HG02970 (cell line): ENCODE results near the gene RABL6.
"Not testable (repeated sequence)": the region's sequence is repeated elsewhere in the genome, so short reads cannot be mapped to it uniquely, and the experiment has no call there.

Experiments
- ATAC-seq: cut with Tn5 transposase; IDR thresholded peaks from one replicate; pipeline ENCODE4 v1.9.1; 2021; ENCODE audit warnings: mild to moderate bottlenecking, moderate library complexity, moderate number of reproducible peaks; ENCODE audit not compliant: unreplicated experiment, low FRiP score

Gene RABL6

DNA sequence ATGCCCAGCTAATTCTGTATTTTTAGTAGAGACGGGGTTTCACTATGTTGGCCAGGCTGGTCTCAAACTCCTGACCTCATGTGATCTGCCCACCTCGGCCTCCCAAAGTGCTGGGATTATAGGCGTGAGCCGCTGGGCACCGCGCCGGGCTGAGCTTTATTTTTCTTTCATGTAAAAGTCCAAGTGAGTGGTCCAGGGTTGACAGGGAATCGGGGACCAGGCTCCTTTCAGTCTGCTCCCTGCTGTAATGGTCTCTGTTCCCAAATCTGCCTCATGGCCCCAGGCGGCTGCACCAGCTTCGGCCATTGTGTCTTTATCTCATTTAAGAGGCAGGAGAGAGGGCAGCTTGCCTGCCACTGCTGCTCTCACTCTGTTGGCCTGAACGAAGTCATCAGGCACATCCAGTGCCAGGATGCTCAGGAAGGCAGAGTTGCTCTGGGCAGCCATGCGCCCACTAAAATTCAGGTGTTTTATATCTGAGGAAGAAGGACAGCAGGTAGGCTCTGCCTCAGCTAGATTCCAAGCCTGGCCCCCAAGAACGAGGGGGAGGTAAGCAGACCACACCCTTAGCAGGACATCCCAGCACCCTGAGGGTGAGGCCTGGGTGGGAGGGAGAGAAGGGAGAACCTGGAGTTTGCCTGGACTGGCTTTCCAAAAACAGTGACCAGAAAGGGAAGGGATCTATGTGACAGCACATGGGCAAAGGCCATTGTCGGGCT is 13.3 kb upstream of the RABL6 start:
- ATAC-seq: no peak

DNA sequence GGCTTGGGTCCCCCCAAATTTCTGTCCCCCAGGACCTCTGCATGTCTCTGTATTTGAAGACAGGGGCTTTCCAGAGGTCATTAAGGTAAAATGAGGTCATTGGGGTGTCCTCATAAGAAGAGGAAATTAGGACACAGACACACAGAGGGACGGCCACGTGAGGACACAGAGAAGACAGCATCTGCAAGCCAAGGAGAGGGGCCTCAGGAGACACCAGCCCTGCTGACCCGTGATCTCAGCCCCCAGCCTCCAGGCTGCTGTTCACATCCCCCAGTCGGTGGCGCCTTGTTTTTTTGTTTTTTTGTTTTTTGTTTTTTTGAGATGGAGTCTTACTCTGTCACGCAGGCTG is 12.8 kb upstream of the RABL6 start:
- no peak for ATAC-seq

DNA sequence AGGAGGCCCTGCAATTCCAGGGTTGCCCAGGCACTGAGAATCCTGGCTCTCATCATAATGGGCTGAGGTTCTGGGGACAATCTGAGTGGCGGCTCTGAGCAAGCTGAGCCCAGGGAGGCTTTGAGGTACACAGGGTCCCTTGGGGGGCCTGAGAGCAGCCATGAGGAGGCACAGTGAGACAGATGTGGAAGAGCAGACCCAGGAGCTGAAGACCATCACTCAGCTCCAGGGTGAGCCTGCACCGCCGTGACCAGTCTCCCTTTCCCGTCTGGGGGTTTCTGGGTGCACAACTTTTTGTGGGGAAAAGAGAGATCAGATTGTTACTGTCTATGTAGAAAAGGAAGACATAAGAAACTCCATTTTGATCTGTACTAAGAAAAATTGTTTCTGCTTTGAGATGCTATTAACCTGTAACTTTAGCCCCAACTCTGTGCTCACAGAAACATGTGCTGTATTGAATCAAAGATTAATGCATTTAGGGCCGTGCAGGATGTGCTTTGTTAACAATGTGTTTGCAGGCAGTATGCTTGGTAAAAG is 11.4 kb upstream of the RABL6 start, which contains the start of gene CCDC183:
TSS of gene CCDC183 (plus strand) at position 101 of the 537 bp plus-strand sequence. CDS start at position 161, 60 bp downstream.
- ATAC-seq: no peak

DNA sequence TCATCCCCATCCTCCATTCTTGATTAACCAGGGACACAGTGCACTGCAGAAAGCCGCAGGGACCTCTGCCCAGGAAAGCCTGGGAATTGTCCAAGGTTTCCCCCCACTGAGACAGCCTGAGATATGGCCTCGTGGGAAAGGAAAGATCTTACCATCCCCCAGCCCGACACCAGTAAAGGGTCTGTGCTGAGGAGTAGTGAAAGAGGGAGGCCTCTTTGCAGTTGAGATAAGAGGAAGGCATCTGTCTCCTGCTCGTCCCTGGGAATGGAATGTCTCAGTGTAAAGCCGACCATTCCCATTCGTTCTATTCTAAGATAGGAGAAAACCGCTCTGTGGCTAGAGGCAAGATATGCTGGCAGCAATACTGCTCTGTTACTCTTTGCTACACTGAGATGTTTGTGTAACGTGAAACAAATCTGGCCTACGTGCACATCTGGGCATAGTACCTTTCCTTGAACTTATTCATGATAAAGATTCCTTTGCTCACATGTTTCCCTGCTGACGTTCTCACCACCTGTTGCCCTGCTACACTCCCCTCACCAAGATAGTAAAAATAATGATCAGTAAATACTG is 10.9 kb upstream of the RABL6 start:
- not testable (repeated sequence) for ATAC-seq

DNA sequence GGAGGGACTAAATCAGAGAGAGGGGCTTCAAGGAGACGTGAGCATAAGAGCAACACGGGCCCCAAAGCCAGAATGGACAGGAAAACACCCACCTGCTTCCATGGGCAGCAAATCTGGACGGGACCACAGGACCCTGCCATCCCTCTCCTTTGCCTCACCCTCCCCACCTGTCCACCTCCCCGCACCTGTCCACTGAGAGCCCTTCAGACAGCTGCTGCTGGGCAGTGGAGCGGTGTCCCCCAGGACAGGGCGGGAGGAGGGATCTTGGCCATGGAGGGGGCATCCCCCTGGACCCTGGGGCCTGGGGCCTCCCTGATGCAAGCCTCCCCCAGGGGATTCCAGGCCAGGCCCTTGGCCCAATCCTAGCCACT is 9.1 kb upstream of the RABL6 start:
- ATAC-seq: no peak

DNA sequence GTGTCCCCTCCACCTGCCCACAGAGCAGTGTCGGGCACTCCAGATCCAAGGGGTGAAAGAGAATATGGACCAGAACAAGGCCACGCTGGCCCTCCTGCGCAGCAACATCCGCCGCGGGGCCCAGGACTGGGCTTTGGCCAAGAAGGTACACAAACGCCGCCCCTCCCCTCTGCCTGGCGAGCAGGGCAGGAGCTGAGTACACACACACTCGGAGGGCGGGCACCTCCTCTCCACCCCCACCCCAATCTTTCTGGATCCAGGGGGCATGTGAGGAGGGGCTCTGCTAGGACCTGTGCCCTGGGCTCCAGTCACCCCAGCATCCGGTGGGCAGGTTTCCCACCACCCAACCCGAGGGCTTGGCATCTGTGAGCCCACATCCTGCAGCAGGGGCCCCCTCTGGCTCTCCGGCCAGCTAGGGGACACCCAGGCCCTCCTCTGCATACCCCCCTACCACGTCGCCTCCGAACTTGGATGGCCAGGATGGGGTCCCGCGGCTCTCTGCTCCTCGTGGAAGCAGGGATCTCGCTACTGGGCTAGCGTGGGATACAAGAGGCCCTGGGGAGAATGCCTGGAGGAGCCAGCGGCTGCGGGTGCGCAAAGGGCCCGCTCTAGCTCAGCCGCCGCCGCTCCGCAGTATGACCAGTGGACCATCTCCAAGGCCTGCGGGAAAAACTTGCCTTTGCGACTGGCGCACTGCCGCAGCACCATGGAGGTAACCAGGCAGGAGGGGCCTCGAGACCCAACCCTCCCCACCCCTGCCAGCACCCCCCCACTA is 8.5 kb upstream of the RABL6 start:
- no peak for ATAC-seq

DNA sequence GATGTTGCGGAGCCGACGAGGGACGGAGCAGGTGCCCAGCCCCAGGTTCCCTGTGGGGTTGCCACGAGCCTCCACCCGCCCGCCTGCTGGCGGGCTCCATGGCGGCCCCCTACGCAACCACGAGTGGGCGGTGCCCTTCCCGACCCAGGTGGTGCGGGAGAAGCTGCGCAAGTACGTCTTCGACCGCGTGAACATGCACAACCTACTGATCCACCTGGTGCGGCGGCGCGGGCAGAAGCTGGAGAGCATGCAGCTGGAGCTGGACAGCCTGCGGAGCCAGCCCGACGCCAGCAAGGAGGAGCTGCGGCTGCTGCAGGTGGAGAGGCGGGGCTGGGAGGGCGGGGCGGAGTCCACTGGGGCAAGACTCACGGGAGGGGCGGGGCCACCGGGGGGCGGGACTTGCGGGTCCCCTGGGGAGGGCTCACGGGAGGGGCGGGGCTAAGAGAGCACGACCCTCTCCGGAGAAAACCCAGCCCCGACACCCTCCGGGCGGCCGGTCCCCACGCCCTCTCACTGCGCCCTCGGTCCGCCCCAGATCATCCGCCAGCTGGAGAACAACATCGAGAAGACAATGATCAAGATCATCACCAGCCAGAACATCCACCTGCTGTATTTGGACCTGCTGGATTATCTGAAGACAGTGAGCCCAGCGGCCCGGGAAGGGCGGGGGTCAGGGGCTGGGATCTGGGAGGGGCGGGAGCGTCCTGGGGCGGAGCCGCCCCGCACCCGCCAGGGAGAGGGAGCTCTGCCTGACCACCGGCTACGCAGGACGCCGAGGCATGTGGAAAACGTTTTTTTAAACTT is 7.7 kb upstream of the RABL6 start:
- ATAC-seq: peak; percentile 47

DNA sequence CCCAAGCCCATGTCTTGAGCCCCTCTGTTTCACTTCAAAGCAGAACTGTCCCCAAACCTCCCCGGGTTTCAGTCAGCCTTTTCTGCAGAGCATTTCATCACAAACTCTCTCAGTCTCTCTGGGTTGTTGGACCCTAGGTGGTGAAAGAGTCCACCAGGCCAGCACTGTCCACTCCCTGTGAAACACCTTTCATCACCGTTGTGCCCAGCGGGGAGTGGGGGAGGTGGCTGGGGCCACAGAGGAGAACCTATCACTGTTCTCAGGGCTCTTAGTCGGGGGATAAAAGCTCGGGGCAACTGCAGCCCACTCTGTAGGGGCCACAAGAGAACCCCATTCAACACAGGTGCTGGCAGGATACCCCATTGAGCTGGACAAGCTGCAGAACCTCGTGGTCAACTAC is 5.4 kb upstream of the RABL6 start:
- no peak for ATAC-seq

DNA sequence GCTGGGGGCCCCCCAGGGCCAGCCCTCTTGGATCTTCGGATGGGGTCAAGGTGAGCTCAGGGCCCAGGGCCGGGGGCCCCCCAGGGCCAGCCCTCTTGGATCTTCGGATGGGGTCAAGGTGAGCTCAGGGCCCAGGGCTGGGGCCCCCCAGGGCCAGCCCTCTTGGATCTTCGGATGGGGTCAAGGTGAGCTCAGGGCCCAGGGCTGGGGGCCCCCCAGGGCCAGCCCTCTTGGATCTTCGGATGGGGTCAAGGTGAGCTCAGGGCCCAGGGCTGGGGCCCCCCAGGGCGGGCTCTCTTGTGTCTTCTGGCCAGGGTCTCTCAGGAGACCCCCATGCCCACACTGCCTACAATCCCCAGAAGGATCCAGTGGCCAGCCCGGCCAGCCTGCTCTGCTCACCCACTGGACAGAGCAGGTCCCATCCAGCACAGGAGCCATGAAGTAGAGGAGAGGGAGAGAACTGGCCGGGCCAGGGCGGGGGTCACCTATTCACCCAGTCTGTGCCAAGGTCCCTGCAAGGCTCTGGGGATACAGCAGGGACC is 4.7 kb upstream of the RABL6 start:
- not testable (repeated sequence) for ATAC-seq

DNA sequence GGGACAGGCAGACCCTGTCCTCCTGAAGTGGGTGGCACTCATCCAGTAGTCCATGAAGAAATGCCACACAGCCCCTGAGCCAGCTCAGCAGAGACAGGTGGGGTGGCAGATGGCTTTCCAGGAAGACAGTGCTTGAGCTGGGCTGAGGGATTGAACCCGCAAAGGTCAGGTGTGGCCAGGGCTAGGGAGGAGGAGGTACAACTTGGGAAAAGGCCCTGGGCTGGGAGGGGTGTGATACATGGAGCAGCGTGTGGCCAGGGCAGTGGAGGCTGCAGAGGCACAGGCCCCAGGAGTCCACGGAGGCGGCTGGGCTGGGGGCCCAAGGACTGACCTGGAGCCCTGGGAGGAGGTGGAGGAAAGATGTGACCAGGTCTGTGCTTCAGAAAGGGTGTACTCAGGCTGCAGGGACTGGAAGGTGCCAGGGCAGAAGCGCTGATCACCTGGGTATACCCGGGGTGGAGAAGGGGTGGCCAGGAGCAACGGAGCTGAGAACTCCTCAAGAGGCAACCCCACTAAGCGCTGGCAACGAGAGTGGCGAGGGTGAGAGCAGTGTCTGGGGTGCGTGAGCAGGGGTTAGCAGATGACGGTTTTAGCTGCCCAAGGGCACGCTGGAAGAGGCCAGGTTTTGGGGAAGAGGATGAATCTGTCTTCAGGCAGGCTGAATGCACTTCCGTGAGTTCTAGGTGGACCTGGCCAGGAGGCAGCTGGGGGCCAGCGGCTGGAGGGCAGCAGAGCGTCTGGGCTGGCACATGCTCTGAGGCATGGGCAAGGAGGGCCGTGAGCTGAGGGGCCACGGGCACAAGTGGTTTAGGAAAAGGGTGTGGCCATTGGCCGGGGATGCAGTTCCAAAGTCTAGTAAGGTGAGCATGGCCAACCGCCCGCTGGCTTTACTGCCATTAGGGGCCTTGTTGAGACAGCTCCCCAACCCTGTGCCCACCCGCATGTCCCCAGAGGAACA is 3.9 kb upstream of the RABL6 start:
- no peak for ATAC-seq

DNA sequence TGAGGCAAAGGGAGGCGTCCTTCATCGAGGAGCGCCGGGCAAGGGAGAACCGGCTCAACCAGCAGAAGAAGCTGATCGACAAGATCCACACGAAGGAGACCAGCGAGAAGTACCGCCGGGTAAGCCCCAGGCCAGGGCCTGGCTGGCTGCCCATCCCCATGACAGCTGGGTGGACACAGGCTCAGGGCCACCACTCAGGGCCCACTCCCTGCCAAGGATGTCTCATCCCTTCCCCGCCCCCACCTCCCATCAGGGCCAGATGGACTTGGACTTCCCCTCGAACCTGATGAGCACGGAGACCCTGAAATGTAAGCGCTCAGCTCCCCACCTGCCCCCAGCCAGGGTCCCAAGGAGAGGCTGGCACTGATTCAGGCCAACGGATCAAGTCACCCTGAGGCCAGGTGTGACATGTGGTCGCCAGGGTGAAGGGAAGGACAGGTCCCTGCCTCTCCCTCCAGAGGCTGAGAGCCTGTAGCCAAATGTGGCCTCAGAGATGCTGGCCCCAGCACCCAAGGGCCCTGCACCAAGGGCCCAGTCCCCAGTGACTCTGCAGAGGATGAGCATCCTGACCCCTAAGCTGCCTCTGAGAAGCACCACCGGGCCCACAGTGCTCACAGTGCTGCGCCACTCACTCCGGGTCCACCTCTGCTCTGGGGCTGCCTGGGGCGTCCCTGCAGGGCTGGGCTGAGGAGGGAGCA is 3.1 kb upstream of the RABL6 start:
- ATAC-seq: no peak

DNA sequence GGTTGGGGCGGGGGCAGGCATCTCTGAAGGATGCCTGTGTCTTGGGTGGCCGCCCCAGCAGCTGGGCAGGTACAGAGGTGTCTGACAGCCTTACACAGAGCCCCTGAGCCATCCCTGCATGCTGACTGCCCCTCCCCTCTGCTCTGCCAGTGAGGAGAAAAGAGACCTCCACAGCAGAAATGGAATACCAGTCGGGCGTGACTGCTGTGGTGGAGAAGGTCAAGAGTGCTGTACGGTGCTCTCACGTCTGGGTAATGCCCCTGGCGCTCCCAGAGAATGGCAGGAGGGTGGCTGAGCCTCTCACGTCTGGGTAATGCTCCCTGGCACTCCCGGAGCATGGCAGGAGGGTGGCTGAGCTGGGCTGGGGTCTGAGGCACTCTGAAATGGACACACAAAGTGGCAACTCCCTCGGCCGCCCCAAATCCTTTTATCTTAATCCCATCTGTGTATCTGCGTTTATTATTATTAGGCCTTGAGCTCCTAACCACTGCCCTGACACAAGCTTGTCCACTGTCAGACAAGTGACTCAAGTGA is 2.5 kb upstream of the RABL6 start:
- no peak for ATAC-seq

DNA sequence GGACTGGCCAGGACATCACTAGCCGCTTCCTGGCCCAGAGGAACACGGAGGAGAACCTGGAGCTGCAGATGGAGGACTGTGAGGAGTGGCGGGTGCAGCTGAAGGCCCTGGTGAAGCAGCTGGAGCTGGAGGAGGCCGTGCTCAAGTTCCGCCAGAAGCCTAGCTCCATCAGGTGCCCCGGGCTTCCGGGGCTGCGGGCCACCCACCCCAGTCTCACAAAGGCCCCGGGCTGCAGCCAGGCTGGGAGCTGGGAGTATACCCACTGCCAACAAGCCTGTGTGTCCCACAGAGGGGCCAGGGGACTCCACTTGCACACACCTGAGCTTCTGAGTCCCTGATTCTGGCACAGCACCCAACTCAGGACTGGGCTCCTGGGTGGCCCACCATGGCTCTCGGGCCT is 1.7 kb upstream of the RABL6 start:
- ATAC-seq: no peak

DNA sequence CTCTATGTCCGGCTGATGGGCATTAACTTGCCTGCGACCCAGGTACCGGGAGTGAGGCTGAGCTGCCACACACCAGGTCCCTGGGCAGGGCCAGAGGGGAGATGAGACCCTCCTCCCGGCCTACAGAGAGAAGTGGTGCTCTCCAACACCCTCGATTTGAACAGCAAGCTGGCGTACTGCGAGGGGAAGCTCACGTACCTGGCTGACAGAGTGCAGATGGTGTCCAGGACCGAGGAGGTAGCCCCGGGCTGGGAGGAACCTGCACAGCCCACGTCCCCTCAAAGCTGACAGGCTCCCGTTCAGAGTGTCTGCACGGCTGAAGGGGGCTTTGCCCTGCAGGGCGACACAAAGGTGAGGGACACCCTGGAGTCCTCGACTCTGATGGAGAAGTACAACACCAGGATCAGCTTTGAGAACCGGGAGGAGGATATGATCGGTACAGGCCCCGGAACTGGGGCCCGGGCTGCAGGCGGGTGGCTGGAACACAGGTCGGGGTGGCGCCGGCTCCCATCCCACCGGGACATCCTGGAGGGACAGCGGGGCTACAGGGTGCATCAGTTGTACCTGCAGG is 1.0 kb upstream of the RABL6 start:
- ATAC-seq: no peak

DNA sequence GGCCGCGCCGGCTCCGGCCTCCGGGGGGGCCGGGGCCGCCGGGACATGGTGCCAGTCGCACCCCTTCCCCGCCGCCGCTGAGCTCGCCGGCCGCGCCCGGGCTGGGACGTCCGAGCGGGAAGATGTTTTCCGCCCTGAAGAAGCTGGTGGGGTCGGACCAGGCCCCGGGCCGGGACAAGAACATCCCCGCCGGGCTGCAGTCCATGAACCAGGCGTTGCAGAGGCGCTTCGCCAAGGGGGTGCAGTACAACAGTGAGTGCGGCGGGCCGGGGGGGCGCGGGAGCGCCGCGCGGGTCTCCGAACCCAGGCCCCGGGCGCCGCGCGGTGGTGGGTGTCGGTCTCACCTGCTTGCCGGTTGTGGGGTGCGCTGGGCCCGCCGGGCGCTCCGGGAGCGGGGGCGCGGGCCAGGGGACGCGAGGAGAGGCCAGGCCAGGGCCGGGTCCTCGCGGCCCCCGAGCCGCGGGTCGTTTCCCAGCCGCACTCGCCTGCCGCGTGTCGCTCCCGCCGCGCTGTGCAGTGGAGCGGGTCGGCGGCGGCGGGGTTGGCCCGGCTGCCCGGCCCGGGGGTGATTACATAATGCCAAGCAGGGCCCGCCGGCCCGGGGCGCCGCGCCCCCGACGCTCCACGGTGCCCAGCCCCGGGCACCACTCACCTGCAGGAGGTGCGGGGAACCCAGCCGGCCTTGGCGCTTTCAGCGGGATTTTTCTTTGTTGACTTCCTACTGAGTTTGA is 492 bp downstream of the RABL6 start:
- ATAC-seq: peak; percentile 37

DNA sequence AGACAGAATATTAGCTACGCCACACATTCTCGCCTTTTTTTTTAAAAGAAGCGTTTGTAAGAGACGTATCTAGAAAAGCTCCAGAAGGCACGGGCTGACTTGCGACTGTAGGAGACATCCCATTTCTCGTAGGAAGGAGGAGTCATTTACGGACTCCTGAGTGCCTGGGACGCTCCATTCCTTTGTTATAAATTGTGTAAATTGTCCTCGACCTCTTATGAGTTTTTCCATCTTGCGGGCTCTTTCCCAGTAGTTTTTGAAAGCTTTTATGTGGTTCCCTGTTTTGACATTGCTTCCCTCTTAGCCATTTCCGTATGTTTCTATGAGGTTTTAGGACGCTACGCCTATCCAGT is 1.0 kb downstream of the RABL6 start:
- no peak for ATAC-seq

DNA sequence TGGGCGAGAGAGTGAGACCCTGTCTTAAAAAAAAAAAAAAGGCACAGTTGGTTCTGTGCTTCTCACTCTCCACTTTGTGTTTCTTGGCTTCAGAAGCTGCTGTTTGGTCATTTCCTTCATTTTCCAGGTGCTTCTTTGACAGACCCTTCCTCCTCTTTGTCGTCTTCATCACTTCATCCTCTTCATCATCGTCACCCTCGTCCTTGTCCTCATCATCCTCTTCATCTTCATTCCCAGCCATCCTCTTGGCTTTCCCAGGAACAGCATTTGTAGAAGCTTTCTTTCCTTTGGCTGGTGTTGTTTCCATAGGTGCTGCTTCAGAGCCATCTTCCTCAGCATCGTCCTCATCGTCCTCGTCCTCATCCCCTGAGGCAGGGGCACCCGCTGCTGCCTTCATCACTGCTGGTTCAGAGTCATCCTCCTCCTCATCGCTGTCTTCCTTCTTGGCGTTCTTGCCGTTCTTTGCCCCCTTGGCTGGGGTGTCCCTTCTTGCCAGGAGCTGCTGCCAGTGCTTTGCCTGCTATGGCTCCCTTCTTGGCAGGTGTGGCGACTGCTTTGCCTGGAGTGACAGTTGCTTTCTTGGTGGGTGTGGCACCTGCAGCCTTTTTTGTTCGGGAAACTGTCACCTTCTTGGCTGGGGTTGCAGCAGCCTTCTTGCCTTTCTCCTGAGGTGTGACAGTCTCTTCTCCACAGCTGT is 7.1 kb downstream of the RABL6 start:
- no peak for ATAC-seq
